GM12878 (cell line): Measurements from ENCODE around the gene CLINT1.

Experiments
- EZH2 ChIP-seq: IDR thresholded peaks from 2 replicates; pipeline ENCODE4 v1.6.1; 2012; ENCODE audit warnings: low read depth, mild to moderate bottlenecking, control low read depth, inconsistent platforms, low read length, borderline replicate concordance; ENCODE audit not compliant: control insufficient read depth
- POLR2A ChIP-seq: IDR thresholded peaks from 2 replicates; pipeline ENCODE4 v1.6.1; 2011; ENCODE audit warnings: low read depth, mild to moderate bottlenecking, low read length
- RCOR1 ChIP-seq: conservative IDR thresholded peaks from 2 replicates; pipeline ENCODE4 v1.6.1; 2012; ENCODE audit warnings: low read depth, low read length, improper control_type of control experiment
- TF ChIP-seq, protein P1 (sequence below), 3 experiments: IDR thresholded peaks in 2 of 3; conservative IDR thresholded peaks in 1 of 3; 2 replicates each; pipeline ENCODE4 v1.5.1; 2011; ENCODE audit warnings: low read depth in 3 of 3, low read length in 3 of 3, mild to moderate bottlenecking in 3 of 3, control low read depth in 2 of 3, moderate library complexity in 2 of 3, inconsistent platforms in 1 of 3, mixed read lengths in 1 of 3; ENCODE audit not compliant: control insufficient read depth in 2 of 3, insufficient read depth in 1 of 3; ENCODE audit errors: extremely low read depth in 1 of 3

GRCh38 chr5:157860898-157861890, 2.2 kb upstream of the CLINT1 start:
- TF ChIP-seq, protein P1, sequence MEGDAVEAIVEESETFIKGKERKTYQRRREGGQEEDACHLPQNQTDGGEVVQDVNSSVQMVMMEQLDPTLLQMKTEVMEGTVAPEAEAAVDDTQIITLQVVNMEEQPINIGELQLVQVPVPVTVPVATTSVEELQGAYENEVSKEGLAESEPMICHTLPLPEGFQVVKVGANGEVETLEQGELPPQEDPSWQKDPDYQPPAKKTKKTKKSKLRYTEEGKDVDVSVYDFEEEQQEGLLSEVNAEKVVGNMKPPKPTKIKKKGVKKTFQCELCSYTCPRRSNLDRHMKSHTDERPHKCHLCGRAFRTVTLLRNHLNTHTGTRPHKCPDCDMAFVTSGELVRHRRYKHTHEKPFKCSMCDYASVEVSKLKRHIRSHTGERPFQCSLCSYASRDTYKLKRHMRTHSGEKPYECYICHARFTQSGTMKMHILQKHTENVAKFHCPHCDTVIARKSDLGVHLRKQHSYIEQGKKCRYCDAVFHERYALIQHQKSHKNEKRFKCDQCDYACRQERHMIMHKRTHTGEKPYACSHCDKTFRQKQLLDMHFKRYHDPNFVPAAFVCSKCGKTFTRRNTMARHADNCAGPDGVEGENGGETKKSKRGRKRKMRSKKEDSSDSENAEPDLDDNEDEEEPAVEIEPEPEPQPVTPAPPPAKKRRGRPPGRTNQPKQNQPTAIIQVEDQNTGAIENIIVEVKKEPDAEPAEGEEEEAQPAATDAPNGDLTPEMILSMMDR (IDR thresholded peaks at IDR 0.05 in 2 of 3, conservative IDR thresholded peaks at IDR 0.05 in 1 of 3; ENCODE audit: control insufficient read depth in 2 of 3, extremely low read depth in 1 of 3, insufficient read depth in 1 of 3, low read depth in 3 of 3, low read length in 3 of 3) = no peak
- TF ChIP-seq EZH2 = no peak
- TF ChIP-seq RCOR1 = no peak
- no peak for TF ChIP-seq POLR2A
